Liver (tissue), 3 donors: Measurements from ENCODE around the gene PPP6R2.

Source experiments
- CTCF ChIP-seq: fragments of 150-350 bp; IDR thresholded peaks from 2 replicates; pipeline ENCODE4 v1.5.1; 2017; ENCODE audit warnings: improper control_type of control experiment, low read depth, low read length; ENCODE audit not compliant: missing input control
- RXRA ChIP-seq, 2 donors: IDR thresholded peaks; 2 replicates each; pipeline ENCODE4 v1.6.1; 2017 to 2018; ENCODE audit warnings: antibody characterized with exemption in 2 of 2, mild to moderate bottlenecking in 1 of 2
- TF ChIP-seq, protein P1 (sequence below): IDR thresholded peaks from 2 replicates; pipeline ENCODE4 v1.6.1; 2016; ENCODE audit warnings: antibody characterized with exemption, mild to moderate bottlenecking
- donor health status: healthy.
- donor health status: healthy.

GRCh38 chr22:50300620-50301257 is 42.4 kb upstream of the PPP6R2 start:
- TF ChIP-seq CTCF (no peak), RXRA (IDR thresholded peaks at IDR 0.05) (no peak)
- TF ChIP-seq, protein P1, sequence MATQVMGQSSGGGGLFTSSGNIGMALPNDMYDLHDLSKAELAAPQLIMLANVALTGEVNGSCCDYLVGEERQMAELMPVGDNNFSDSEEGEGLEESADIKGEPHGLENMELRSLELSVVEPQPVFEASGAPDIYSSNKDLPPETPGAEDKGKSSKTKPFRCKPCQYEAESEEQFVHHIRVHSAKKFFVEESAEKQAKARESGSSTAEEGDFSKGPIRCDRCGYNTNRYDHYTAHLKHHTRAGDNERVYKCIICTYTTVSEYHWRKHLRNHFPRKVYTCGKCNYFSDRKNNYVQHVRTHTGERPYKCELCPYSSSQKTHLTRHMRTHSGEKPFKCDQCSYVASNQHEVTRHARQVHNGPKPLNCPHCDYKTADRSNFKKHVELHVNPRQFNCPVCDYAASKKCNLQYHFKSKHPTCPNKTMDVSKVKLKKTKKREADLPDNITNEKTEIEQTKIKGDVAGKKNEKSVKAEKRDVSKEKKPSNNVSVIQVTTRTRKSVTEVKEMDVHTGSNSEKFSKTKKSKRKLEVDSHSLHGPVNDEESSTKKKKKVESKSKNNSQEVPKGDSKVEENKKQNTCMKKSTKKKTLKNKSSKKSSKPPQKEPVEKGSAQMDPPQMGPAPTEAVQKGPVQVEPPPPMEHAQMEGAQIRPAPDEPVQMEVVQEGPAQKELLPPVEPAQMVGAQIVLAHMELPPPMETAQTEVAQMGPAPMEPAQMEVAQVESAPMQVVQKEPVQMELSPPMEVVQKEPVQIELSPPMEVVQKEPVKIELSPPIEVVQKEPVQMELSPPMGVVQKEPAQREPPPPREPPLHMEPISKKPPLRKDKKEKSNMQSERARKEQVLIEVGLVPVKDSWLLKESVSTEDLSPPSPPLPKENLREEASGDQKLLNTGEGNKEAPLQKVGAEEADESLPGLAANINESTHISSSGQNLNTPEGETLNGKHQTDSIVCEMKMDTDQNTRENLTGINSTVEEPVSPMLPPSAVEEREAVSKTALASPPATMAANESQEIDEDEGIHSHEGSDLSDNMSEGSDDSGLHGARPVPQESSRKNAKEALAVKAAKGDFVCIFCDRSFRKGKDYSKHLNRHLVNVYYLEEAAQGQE, result no peak
